Measurements from ENCODE around the gene CSF2RB.

CSF2RB gene

GRCh38 chr22:36921309-36922104, 8.1 kb downstream of the CSF2RB start:
- no peak for DNase-seq (ENCODE audit: low spot score)

DNA sequence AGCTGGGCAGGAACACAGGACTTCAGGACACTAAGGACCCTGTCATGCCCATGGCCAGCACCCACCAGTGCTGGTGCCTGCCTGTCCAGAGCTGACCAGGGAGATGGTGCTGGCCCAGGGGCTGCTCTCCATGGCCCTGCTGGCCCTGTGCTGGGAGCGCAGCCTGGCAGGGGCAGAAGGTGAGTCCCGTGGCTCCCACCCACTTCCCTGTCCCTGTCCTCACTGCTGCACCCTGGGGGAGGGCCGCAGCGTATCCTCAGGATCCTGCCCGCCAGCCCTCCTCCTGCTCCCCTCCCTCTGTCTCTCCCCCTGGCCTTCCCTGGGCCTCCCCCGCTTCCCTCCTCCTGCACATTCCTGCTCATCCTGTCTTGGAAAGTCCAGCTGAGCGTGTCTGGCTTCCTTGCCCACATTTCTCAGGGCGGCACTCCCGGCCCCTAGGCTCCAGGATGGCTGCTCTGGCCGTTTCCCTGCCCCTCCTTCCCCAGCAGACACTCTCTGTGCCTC, 8.7 kb downstream of the CSF2RB start:
- no peak for DNase-seq (ENCODE audit: low spot score)

GRCh38 chr22:36922711-36923110, 9.3 kb downstream of the CSF2RB start:
- DNase-seq (ENCODE audit: low spot score), result peak; percentile 13

GRCh38 chr22:36923131-36923788, 9.8 kb downstream of the CSF2RB start:
- DNase-seq (ENCODE audit: low spot score), result peak; percentile 11

DNA sequence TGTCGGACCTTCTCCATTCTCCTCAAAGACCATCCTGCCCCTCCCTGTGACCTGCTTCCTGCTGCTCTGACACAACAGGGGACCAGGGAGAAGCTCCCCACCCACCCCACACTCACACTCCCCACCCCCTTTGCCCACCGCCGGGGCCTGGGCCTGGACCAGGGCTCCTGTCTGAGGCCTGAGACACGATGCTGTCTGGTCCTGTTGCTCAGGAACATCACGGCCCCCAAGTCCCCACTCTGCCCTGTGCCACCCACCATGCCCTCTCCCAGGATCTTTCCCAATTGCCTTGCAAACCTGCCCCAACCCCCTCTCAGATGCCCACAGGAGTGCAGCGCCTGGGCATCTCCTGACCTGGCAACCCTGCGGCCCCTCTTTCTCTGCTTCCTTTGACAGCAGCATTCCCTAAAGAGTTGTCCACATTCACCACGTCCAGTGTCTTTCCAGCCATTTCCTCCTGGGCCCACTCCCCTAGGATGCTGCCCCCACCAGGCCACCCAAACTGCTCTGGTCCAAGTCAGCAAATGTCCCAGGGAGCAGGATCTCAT, 10.8 kb downstream of the CSF2RB start:
- no peak for DNase-seq (ENCODE audit: low spot score)

DNA sequence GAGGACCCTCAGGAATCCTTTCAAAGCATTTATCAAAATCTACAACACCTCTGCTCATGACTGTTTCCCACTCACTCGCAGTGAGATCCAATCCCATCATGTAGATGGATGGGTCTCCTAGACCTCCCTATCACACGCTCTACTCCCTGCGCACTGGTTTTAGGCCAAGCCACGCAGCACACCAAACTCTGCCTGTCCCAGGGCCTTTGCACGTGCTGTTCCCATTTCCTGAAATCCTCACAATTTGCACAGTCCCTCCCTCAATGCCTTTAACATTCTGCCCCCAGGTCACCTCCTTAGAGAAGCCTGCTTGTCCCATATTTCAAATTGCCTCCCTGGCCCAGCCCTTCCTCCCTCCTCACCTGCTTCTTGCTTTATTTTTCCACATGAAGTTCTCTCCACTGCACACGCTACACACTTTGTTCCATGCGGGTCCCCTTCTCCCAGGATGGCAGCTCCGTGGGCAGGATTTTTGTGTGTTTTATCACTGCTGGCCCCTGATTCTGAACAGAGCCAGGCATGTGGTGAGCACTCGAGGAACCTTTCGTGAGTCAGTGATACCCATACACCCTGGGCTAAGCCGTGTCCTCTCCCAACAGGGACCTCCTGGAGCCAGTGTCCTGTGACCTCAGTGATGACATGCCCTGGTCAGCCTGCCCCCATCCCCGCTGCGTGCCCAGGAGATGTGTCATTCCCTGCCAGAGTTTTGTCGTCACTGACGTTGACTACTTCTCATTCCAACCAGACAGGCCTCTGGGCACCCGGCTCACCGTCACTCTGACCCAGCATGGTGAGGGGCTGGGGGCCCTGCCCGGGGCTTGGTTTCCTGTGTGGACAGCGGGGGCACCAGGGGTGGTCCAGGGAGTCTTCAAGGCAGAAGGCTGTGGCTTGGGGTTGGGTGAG, 12.2 kb downstream of the CSF2RB start:
- no peak for DNase-seq (ENCODE audit: low spot score)

DNA sequence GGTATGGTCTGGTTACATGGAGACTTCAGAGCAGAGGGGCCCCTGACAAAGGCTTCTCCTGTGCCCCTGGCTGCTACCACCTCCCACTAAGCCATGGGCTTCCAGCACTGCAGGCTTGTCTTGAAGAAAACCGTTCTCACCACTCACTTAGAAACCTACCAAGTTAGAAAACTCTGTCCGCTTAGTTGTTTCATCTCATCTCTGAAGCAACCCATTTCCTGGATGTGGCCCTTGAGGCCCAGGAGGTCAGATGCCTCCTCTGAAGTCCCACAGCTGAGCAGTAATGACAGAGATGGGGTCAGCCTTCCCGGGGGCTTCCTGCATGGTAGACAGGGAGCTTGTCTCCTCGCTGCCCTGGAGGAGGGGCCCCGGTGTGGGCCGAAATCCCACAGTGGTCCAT, 12.9 kb downstream of the CSF2RB start:
- DNase-seq (ENCODE audit: low spot score), result no peak

GRCh38 chr22:36926721-36927435, 13.4 kb downstream of the CSF2RB start:
- DNase-seq (ENCODE audit: low spot score), result no peak

GRCh38 chr22:36927671-36928070, 14.2 kb downstream of the CSF2RB start:
- no peak for DNase-seq (ENCODE audit: low spot score)

DNA sequence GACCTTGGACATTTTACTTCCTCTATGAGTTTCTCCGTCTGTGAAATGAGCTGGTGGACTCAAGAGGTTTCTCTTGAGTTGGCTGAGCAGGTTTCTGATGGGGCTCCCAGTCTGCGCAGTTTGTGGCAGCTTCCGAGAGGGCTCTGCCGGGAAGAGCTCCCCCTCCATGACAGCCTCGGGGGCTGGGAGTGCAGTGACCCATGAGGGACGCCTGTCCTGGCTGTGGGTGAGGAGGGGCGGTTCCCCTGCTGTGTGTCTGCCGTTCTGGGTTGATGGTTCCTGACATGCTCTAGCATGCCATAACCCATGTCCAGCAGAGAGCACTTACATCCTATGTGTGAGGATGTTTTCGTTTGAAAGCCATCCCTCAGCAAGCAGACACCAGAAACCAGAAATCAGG, 14.8 kb downstream of the CSF2RB start:
- DNase-seq (ENCODE audit: low spot score), result peak; percentile 31

GRCh38 chr22:36928786-36929535, 15.5 kb downstream of the CSF2RB start:
- DNase-seq (ENCODE audit: low spot score), result peak; percentile 26

DNA sequence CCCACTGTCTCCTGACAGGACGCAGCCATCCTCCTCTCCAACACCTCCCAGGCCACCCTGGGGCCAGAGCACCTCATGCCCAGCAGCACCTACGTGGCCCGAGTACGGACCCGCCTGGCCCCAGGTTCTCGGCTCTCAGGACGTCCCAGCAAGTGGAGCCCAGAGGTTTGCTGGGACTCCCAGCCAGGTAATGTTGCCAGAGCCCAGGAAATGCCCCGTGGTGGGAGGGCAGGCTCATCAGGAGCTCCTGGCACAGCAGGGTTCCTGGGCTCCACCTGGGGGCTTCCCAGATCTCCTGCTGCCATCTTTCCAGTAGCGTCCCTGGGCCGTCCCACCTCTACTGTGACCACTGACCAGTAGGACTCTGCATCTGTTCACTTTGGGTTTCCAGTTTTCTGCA, 16.2 kb downstream of the CSF2RB start:
- DNase-seq (ENCODE audit: low spot score), result peak; percentile 28

DNA sequence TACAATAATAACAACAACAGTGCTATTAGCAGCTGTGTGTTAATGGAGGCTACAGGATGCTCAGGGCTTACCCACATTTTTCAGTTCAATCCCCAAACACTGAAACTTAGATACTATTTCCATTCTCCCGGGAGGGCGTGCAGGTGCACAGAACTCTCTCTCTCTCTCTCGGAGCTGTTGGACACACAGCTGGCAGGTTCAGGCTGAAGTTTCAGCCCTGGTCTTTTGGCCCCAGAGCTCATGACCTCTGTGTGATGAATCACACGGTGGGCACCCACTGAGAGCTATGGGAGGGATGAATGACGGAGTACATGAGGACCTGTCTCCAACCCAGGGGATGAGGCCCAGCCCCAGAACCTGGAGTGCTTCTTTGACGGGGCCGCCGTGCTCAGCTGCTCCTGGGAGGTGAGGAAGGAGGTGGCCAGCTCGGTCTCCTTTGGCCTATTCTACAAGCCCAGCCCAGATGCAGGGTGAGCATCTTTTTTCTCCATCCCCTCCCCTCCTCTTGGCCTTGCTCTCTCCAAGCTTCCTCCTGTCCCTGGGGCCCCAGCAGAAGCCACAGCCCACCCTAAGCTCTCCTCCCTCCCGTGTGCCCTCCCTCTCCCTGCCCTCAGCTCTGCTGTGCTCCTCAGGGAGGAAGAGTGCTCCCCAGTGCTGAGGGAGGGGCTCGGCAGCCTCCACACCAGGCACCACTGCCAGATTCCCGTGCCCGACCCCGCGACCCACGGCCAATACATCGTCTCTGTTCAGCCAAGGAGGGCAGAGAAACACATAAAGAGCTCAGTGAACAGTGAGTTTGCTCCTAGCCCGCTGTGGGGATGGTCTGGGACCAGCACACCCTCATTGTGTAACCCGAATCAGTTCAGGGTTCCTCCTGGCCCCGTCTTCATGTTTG, 16.9 kb downstream of the CSF2RB start:
- DNase-seq (ENCODE audit: low spot score), result peak; percentile 27

GRCh38 chr22:36931446-36931845, 18.0 kb downstream of the CSF2RB start:
- DNase-seq (ENCODE audit: low spot score), result no peak

DNA sequence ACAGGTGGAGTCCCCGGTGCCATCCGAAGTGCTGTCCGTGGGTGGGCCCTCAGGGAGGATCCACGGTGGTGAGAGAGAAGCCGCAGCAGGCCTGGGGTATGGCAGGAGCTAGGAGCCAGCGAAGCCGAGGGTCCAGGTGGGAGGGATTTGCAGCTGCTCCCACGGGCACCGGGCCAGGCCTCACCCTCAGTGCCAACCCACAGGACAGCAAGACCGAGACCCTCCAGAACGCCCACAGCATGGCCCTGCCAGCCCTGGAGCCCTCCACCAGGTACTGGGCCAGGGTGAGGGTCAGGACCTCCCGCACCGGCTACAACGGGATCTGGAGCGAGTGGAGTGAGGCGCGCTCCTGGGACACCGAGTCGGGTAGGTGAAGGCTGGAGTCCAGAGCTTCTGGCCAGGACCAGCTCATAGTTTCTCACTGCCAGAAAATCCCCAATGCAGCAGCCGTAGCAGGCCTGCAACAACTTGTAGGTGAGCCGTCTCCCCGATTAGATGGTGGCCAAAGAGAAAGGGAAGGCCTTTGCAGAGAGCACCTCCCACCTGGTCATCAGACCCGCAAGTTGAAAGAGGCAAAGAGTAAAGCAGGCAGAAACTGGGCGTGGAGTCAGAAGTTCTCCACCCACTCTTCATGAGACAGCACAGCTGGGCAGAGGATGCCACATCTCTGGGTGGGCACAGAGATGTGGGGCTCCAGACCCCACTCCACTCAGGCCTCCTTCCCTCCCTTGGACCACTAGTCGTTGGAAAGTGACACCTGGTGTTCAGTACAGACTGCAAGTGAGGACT, 20.4 kb downstream of the CSF2RB start:
- peak; percentile 33 for DNase-seq (ENCODE audit: low spot score)

GRCh38 chr22:36934418-36935312, 21.2 kb downstream of the CSF2RB start:
- no peak for DNase-seq (ENCODE audit: low spot score)

DNA sequence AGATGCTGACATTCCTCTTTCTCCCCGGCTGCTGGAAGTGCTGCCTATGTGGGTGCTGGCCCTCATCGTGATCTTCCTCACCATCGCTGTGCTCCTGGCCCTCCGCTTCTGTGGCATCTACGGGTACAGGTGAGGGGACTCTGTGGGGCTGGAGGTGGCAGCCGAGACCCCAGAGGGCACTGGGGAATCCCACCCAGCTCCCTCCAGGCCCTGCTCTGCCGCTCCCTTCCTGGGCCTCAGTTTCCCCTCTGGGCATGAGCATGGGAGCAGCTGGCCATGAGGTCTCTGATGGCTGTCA, 21.8 kb downstream of the CSF2RB start:
- peak; percentile 25 for DNase-seq (ENCODE audit: low spot score)

- DNase-seq (ENCODE audit: low spot score), result peak; percentile 23
Measured at GRCh38 chr22:36935694-36936093, 22.3 kb downstream of the CSF2RB start.

All from D341Med (cell line).